ENCODE measurements around the gene PCGF5.
"Not testable (repeated sequence)": the region's sequence is repeated elsewhere in the genome, so short reads cannot be mapped to it uniquely, and the experiment has no call there.

Gene PCGF5

GRCh38 chr10:91319336-91319735 is 98.9 kb downstream of the PCGF5 start:
- Histone ChIP-seq H3F3A (ENCODE audit: low read depth) (no peaks in the 10 kb centered on the region), H3K9ac (ENCODE audit: low read depth, low read length, poor library complexity, severe bottlenecking) (no peak overlapping the region), H3K4me3 (ENCODE audit: low read length, poor library complexity, severe bottlenecking) (no peak overlapping the region), H3K9me2 (replicated peaks; ENCODE audit: low read depth, low read length) (no peaks in the 10 kb centered on the region), H3K9me3 (ENCODE audit: insufficient read depth, low read depth, low read length) (no peaks in the 10 kb centered on the region), H3K36me3 (ENCODE audit: insufficient read depth, low read length) (no peaks in the 10 kb centered on the region), H3K27me3 (ENCODE audit: insufficient read depth, low read length, poor library complexity, severe bottlenecking) (no peaks in the 10 kb centered on the region), H3K4me1 (ENCODE audit: insufficient read depth, low read length, poor library complexity, severe bottlenecking) (no peaks in the 10 kb centered on the region), H4K20me1 (ENCODE audit: insufficient read depth, low read length, poor library complexity, severe bottlenecking) (no peaks in the 10 kb centered on the region), H3K4me2 (ENCODE audit: low read depth, low read length, poor library complexity, severe bottlenecking) (no peak overlapping the region), H3K79me2 (ENCODE audit: insufficient read depth, low read length) (no peaks in the 10 kb centered on the region), H2AFZ (ENCODE audit: low read length) (no peak overlapping the region)
- TF ChIP-seq CTCF (conservative IDR thresholded peaks at IDR 0.05; ENCODE audit: low read length), result no peak
- TF ChIP-seq EZH2phosphoT487 (IDR thresholded peaks at IDR 0.05; ENCODE audit: borderline replicate concordance), result no peak

GRCh38 chr10:91323293-91323905 is 102.9 kb downstream of the PCGF5 start:
- H4K20me1 ChIP-seq (ENCODE audit: insufficient read depth, low read length, poor library complexity, severe bottlenecking); H3K4me3 ChIP-seq (ENCODE audit: low read length, poor library complexity, severe bottlenecking); H3K79me2 ChIP-seq (ENCODE audit: insufficient read depth, low read length); H2AFZ ChIP-seq (ENCODE audit: low read length); H3K27me3 ChIP-seq (ENCODE audit: insufficient read depth, low read length, poor library complexity, severe bottlenecking); H3K36me3 ChIP-seq (ENCODE audit: insufficient read depth, low read length); H3K9ac ChIP-seq (ENCODE audit: low read depth, low read length, poor library complexity, severe bottlenecking); H3K9me2 ChIP-seq (replicated peaks; ENCODE audit: low read depth, low read length); H3K4me1 ChIP-seq (ENCODE audit: insufficient read depth, low read length, poor library complexity, severe bottlenecking); H3F3A ChIP-seq (ENCODE audit: low read depth); H3K4me2 ChIP-seq (ENCODE audit: low read depth, low read length, poor library complexity, severe bottlenecking); H3K9me3 ChIP-seq (ENCODE audit: insufficient read depth, low read depth, low read length): not testable (repeated sequence)

GRCh38 chr10:91328320-91328984 is 108.0 kb downstream of the PCGF5 start:
- Histone ChIP-seq H3K27me3 (ENCODE audit: insufficient read depth, low read length, poor library complexity, severe bottlenecking) (no peaks in the 10 kb centered on the region), H2AFZ (ENCODE audit: low read length) (no peak overlapping the region), H3K4me3 (ENCODE audit: low read length, poor library complexity, severe bottlenecking) (no peak overlapping the region), H3K4me1 (ENCODE audit: insufficient read depth, low read length, poor library complexity, severe bottlenecking) (no peaks in the 10 kb centered on the region), H3K4me2 (ENCODE audit: low read depth, low read length, poor library complexity, severe bottlenecking) (no peak overlapping the region), H3F3A (ENCODE audit: low read depth) (no peaks in the 10 kb centered on the region), H3K9ac (ENCODE audit: low read depth, low read length, poor library complexity, severe bottlenecking) (no peak overlapping the region), H3K79me2 (ENCODE audit: insufficient read depth, low read length) (no peaks in the 10 kb centered on the region), H4K20me1 (ENCODE audit: insufficient read depth, low read length, poor library complexity, severe bottlenecking) (no peaks in the 10 kb centered on the region), H3K36me3 (ENCODE audit: insufficient read depth, low read length) (no peaks in the 10 kb centered on the region), H3K9me3 (ENCODE audit: insufficient read depth, low read depth, low read length) (peaks cover 4% of the 10 kb centered on the region; the same call in 1 of the 2 replicates), H3K9me2 (replicated peaks; ENCODE audit: low read depth, low read length) (no peaks in the 10 kb centered on the region)
- TF ChIP-seq EZH2phosphoT487 (IDR thresholded peaks at IDR 0.05; ENCODE audit: borderline replicate concordance) (no peak), CTCF (conservative IDR thresholded peaks at IDR 0.05; ENCODE audit: low read length) (no peak)
